ENCODE results near the gene RAMP1. TPM values are rescaled to one million over a fixed set of nuclear protein-coding genes. Genes with fewer than 3 reads are reported as not detected.

Gene RAMP1
- total and polyA plus RNA-seq, 4 donors: 3.1 to 129 (median 23.5) TPM

GRCh38 chr2:237920673-237921072, 61.2 kb downstream of the RAMP1 start:
- H3K27ac ChIP-seq (ENCODE audit: low read depth in 1 of 2, low read length in 2 of 2): no peak overlapping the region
- H3K9ac ChIP-seq (ENCODE audit: low read depth in 1 of 2, low read length in 2 of 2): no peak overlapping the region
- TF ChIP-seq GABPA (IDR thresholded peaks at IDR 0.05 in 1 of 2, conservative IDR thresholded peaks at IDR 0.05 in 1 of 2): no peak
- TF ChIP-seq ZBTB33 (IDR thresholded peaks at IDR 0.05): no peak
- H3K27me3 ChIP-seq (ENCODE audit: control insufficient read depth in 4 of 4, insufficient read depth in 4 of 4, low read length in 3 of 4): no peaks in the 10 kb centered on the region
- H3K9me3 ChIP-seq (ENCODE audit: control insufficient read depth in 4 of 4, low read length in 3 of 4): no peaks in the 10 kb centered on the region
- DNase-seq (ENCODE audit: low spot score): no peak
- H3K4me1 ChIP-seq (ENCODE audit: control insufficient read depth in 4 of 4, insufficient read depth in 4 of 4, low read length in 3 of 4): peaks cover 0 to 2% (median 0%) of the 10 kb centered on the region in 4 donors
- H3K4me3 ChIP-seq (ENCODE audit: low read depth in 1 of 3, low read length in 3 of 3): no peak overlapping the region
- H3K36me3 ChIP-seq (ENCODE audit: control insufficient read depth in 4 of 4, insufficient read depth in 3 of 4, low read depth in 1 of 4, low read length in 3 of 4): no peaks in the 10 kb centered on the region
- 90% methylated on average over 14 of the region's 14 CpGs for WGBS

DNA sequence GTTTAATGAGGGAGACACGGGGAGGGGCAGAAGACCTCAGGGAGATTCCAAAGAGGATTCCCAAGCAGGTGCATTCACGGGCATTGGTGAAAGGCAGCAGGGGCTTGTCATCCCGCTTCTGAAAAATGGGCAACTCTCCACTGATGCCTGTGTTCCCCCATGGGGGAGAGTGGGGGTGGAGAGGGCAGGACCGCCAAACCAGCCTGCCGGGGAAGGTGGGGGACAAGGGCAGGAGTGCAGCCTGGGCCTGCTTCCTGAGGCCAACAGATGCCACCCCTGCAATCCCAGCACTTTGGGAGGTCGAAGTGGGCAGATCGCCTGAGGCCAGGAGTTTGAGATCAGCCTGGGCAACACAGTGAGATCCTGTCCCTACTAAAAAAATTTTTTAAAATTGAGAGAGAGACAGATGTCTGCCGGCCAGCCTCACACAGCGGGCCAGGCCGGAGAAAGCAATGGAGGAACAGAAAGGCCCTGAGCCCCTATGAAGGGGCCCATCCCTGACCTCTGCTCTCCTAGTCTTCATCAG, 62.6 kb downstream of the RAMP1 start:
- no peak for DNase-seq (ENCODE audit: low spot score)

More for the DNA sequence above, 62.6 kb downstream of the RAMP1 start:
- H3K9me3 ChIP-seq (ENCODE audit: control insufficient read depth in 4 of 4, low read length in 3 of 4): no peaks in the 10 kb centered on the region
- H3K27ac ChIP-seq (ENCODE audit: low read depth in 1 of 2, low read length in 2 of 2): no peak overlapping the region
- H3K27me3 ChIP-seq (ENCODE audit: control insufficient read depth in 4 of 4, insufficient read depth in 4 of 4, low read length in 3 of 4): no peaks in the 10 kb centered on the region
- peaks cover 0 to 2% (median 0%) of the 10 kb centered on the region in 4 donors for H3K4me1 ChIP-seq (ENCODE audit: control insufficient read depth in 4 of 4, insufficient read depth in 4 of 4, low read length in 3 of 4)
- TF ChIP-seq TAF1 (conservative IDR thresholded peaks at IDR 0.05) (no peak), EGR1 (IDR thresholded peaks at IDR 0.05; ENCODE audit: low read depth in 2 of 2) (no peak), ATF3 (IDR thresholded peaks at IDR 0.05) (no peak), YY1 (IDR thresholded peaks at IDR 0.05) (no peak), HNF4A (conservative IDR thresholded peaks at IDR 0.05) (no peak), NR2F2 (IDR thresholded peaks at IDR 0.05) (no peak), ZBTB33 (IDR thresholded peaks at IDR 0.05) (no peak), FOXA2 (IDR thresholded peaks at IDR 0.05) (no peak), JUND (IDR thresholded peaks at IDR 0.05) (no peak), SP1 (IDR thresholded peaks at IDR 0.05) (no peak), RXRA (IDR thresholded peaks at IDR 0.05) (no peak), REST (IDR thresholded peaks at IDR 0.05) (no peak), RAD21 (IDR thresholded peaks at IDR 0.05) (no peak), MAX (IDR thresholded peaks at IDR 0.05) (no peak), CTCF (IDR thresholded peaks at IDR 0.05; ENCODE audit: low read depth, low read length, missing input control) (no peak), FOXA1 (IDR thresholded peaks at IDR 0.05) (no peak), HNF4G (IDR thresholded peaks at IDR 0.05) (no peak), GABPA (IDR thresholded peaks at IDR 0.05 in 1 of 2, conservative IDR thresholded peaks at IDR 0.05 in 1 of 2) (no peak)
- no peaks in the 10 kb centered on the region for H3K36me3 ChIP-seq (ENCODE audit: control insufficient read depth in 4 of 4, insufficient read depth in 3 of 4, low read depth in 1 of 4, low read length in 3 of 4)
- WGBS: 95% methylated on average over 10 of the region's 10 CpGs
- H3K9ac ChIP-seq (ENCODE audit: low read depth in 1 of 2, low read length in 2 of 2): no peak overlapping the region
- H3K4me3 ChIP-seq (ENCODE audit: low read depth in 1 of 3, low read length in 3 of 3): no peak overlapping the region

Data from liver (tissue), 9 donors.